Activated T-cell treated with anti-CD3 and anti-CD28 coated beads for 1 hour (primary cell): ENCODE measurements around the gene ATP5F1A.
"Not testable (repeated sequence)": the region's sequence is repeated elsewhere in the genome, so short reads cannot be mapped to it uniquely, and the experiment has no call there.

Source experiments
- DNase-seq: peaks from one replicate; pipeline ENCODE4 v3.0.0-alpha.2; 2020; ENCODE audit warnings: low read depth

The ATP5F1A gene

DNA sequence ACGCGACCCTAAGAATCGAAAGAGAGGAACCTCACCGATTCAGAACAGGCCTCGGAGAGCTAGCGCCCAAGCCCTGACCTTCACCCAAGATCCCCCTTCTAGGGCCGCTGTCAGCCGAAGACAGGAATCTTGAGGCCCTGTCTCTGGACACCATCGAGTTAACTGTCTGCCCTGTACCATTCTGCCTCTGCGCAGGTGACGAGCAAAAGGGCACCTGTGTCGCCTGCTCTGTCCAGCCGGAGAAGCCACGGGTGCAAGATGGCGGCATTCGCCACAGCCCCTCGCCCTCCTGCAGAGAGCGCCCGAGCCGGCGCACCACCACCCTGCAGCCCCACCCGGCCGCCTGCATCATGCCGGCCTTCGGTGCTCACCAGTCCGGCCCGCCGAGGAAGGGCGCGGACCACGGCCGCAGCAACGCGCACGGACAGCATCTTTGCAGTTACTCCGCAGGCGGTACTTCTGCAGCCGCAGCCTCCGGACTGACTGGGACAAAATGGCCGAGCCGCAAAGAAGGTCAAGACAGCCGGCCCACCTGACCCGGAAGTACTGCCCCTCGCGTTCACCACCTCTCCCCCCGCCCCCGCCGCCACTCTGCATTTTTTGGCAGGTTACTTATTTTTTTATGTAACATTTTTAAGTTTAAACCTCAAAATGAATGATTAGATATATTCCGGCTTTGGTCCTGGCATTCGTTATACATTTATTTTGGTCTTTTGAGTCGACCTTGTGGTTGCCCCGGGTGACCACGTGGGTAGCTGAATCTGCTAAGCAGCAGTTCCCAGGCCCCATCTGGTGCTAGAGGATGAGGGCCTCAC, at the start of gene ATP5F1A:
Gene ATP5F1A (minus strand): TSS at position 496 of the 815 bp plus-strand sequence. CDS start 65 bp downstream, at position 431.
- peak; percentile 81 for DNase-seq

DNA sequence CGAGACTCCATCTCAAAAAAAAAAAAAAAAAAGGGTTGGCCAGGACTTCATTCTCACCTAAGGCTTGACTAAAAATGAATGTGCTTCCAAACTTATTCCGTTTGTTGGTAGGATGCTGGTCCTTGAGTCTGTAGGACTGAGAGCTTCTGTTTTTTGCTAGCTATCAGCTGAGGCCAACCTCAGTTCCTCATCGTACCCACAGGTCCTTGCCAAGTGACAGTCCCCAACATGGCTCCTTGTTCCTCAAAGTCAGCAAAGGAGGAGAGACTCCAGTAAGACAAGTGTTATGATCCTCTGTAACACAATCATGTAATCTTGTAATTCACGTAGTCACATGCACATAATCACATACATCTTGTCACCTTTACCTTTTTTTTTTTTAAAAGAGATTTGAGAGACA, 43.1 kb upstream of the ATP5F1A start:
- no peak for DNase-seq

DNA sequence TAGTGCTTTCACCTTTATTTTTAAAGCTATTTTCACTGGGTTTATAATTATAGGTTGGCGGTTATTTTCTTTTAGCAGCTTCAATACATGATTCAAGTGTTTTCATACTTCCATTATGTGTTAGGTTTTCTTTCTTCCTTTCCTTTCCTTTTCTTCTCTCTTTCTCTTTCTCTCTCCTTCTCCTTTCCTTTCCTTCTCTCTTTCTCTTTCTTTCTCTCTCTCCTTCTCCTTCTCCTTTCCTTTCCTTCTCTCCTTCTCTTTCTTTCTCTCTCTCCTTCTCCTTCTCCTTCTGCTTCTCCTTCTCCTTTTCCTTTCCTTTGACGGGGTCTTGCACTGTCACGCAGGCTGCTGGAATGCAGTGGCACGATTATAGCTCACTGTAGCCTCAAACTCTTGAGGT, 42.1 kb upstream of the ATP5F1A start:
- no peak for DNase-seq

DNA sequence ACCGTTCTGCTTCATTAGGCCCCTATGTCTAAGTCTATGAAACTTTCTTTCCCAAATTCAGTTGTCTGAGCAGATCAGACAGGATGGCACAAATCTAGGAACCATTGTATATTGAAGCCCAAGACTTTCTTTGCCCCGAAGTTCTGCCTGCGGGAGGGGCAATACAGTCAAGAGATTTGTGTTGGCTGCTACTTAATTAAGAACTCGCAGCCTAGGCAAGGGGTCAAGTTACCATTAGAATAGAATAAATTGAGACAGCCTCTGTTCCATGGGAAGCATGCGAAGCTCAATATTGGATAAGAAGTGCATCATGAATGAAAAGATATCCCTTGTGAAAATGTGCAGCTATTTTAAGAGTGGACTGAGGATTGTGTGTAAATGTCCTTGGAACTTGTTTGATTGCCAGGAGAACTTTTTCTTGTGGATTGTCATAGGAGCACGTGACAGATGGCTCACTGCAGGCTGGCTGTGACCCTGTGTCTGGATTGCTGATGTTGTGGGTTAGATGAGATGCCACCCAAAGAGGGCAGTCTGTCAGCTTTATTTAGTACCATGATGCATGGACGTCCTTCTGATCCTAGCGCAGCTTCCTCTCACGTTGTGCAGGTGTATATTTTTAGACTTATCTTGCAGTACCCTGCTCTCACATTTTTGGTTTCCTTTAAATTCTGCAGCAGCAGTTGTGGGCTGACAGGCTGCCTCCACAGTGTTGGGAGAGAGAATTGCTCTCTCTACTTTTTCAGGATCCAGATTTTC, 37.0 kb upstream of the ATP5F1A start:
- DNase-seq, result no peak

- DNase-seq, result no peak
Measured at GRCh38 chr18:46133534-46133933, 35.4 kb upstream of the ATP5F1A start.

DNA sequence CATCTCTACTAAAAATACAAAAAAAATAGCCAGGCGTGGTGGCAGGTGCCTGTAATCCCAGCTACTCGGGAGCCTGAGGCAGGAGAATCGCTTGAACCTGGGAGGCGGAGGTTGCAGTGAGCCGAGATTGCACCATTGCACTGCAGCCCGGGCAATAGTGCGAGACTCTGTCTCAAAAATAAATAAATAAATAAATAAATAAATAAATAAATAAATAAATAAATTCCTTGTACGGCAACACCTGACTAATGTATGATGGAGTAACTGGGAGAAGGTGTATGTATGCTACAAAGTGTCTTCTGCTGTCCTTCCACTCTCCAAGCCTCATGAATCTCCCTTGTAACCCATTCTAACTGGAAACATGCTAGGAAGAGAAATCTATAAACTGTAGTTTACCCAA, 32.5 kb upstream of the ATP5F1A start:
- not testable (repeated sequence) for DNase-seq

- no peak for DNase-seq
Measured at GRCh38 chr18:46130061-46130460, 32.0 kb upstream of the ATP5F1A start.

GRCh38 chr18:46126625-46127024, 28.5 kb upstream of the ATP5F1A start:
- DNase-seq, result not testable (repeated sequence)

DNA sequence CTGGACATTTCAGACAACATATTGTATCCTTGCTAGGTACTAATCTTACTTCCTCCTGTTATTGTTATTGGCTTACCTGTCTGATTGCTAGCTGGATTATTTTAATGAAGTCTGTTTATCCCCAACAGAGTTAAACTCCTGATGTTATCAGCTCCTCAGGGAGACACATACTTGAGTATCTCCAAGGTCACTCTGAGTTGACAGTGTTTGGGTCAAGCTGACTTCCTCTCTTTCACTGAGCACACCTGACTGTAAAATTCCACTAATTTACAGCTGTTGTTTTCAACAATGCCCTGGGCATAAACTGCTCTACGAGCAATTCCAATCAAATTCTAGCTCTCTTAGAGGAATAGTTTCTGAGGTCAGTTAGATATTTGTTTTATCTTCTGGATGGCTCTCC, 15.7 kb upstream of the ATP5F1A start:
- DNase-seq, result no peak

GRCh38 chr18:46110406-46110805, 12.3 kb upstream of the ATP5F1A start:
- DNase-seq, result no peak

- DNase-seq, result no peak
Measured at GRCh38 chr18:46109386-46109785, 11.3 kb upstream of the ATP5F1A start.

DNA sequence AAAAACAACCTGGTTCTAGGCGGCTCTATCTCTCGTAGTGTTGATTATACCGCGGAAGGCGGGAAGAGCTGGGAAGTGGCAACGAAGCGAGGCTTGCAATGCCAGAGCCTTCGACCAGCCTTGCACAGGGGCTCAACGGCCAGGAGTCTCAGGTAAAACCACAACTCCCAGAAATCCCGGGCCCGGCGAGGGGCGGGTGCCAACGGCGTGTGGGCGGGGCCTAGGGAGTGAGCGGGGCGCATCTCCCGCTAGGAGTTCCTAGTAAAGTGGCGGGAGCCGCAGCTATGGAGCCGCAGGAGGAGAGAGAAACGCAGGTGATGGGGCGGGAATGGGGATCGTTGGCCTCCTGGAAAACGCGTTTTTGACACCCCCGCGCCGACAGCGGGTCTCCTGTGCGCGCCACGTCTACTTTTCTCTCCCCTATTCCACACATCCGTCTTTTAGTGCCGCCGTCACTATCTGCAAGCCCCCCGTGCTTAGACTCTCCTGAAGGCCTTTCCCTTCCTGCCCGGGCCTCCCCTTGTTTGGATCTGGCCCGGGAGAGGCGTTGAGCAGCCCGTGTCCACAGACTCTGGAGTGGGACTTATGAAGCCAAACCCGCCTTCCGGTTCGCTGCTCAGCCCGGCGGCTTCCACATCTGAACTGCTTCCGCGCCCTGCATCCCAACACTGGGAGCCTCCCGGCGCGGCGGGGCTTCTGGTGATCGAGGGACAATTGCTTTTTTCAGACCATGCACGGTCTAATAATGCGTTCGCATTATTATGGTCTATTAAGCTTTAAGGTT, 6.2 kb upstream of the ATP5F1A start, which contains the start of gene HAUS1:
Gene HAUS1 (plus strand): TSS at position 258 of the 784 bp plus-strand sequence. CDS start 27 bp downstream, at position 285.
- peak; percentile 79 for DNase-seq

DNA sequence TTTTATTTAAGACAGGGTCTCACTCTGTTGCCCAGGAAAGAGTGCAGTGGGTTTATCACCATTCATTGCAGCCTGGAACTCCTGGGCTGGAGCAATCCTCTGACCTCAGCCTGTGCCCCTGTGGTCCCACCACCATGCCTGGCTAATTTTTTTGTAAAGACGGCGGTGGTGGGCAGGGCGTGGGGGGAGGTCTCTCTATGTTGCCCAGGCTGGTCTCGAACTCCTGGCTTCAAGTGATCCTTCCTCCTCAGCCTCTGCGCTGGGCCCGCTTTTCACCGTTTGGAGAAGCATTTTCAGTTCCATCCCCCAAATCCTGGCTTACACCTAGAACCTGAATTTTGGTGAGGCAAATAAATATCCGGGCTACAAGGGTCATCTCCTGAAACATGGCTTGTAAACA, 1.4 kb upstream of the ATP5F1A start:
- DNase-seq, result no peak

DNA sequence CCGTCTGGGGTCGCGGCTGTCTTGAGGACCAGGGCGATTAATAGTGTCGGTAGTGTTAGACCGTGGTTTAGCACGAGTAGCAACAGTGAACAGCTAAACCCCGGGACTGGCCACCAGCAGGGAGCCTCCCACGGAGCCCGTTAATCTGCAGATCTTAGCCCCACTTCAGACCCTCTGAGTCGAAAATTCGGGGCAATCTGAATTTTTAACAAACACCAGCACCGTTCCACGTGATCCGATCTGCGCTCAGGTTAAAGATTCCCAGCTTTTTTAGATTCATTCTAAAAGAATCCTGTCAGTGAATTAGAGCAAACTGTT, 479 bp upstream of the ATP5F1A start:
- DNase-seq, result no peak

GRCh38 chr18:46097431-46097800, 680 bp downstream of the ATP5F1A start:
- no peak for DNase-seq

DNA sequence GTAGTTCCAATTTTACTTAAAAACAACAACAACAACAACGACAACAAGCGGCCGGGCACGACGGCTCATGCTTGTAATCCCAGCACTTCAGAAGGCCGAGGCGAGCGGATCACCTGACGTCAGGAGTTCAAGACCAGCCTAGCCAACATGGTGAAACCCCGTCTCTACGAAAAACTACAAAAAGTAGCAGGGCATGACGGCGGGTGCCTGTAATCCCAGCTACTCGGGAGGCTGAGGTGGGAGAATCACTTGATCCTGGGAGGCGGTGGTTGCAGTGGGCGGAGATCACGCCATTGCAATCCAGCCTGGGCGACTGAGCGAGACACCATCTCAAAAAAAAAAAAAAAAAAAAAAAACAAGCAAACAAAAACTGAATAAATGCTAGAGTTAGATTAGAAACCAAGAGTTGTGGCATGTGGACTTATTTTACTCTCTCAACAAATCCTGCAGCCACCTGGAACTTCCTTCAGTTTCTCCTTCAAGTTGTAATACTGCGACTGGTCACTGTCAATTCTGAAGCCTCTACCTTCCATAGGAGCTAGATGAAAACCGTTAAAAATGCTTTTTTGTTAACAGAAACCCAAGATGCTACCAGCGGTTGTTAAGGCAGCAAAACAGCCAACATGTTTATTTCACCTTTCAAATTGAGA, 1.3 kb downstream of the ATP5F1A start:
- DNase-seq, result no peak

DNA sequence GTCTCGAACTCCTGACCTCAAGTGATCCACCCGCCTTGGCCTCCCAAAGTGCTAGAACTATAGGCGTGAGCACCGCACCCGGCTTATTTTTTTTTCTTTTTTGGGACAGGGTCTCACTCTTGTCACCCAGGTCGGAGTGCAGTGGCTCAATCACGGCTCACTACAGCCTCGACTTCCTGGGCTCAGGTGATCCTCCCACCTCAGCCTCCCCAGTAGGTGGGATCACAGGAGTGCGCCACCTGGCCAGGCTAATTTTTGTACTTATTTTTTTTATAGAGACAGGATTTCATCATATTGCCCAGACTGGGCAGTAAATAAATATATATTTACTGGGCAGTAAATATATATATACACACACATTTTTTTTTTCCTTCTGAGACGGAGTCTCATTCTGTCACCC, 2.6 kb downstream of the ATP5F1A start:
- no peak for DNase-seq

- not testable (repeated sequence) for DNase-seq
Measured at GRCh38 chr18:46088501-46088900, 9.6 kb downstream of the ATP5F1A start.

- DNase-seq, result no peak
Measured at GRCh38 chr18:46084431-46084830, 13.7 kb downstream of the ATP5F1A start.

- DNase-seq, result no peak
Measured at GRCh38 chr18:46080156-46080555, 17.9 kb downstream of the ATP5F1A start.

- DNase-seq, result no peak
Measured at GRCh38 chr18:46079336-46079735, 18.8 kb downstream of the ATP5F1A start.
